Stimulated activated CD4-positive, alpha-beta T cell treated with anti-CD3 and anti-CD28 coated beads, Interleukin-4, amount 100 ng/mL, for 24 hours (primary cell): ENCODE data around the gene GPC2.
"Not testable (repeated sequence)": the region's sequence is repeated elsewhere in the genome, so short reads cannot be mapped to it uniquely, and the experiment has no call there.

Source experiments
- DNase-seq: peaks from one replicate; pipeline ENCODE4 v3.0.0-alpha.2; 2020

The GPC2 gene, protein sequence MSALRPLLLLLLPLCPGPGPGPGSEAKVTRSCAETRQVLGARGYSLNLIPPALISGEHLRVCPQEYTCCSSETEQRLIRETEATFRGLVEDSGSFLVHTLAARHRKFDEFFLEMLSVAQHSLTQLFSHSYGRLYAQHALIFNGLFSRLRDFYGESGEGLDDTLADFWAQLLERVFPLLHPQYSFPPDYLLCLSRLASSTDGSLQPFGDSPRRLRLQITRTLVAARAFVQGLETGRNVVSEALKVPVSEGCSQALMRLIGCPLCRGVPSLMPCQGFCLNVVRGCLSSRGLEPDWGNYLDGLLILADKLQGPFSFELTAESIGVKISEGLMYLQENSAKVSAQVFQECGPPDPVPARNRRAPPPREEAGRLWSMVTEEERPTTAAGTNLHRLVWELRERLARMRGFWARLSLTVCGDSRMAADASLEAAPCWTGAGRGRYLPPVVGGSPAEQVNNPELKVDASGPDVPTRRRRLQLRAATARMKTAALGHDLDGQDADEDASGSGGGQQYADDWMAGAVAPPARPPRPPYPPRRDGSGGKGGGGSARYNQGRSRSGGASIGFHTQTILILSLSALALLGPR

DNA sequence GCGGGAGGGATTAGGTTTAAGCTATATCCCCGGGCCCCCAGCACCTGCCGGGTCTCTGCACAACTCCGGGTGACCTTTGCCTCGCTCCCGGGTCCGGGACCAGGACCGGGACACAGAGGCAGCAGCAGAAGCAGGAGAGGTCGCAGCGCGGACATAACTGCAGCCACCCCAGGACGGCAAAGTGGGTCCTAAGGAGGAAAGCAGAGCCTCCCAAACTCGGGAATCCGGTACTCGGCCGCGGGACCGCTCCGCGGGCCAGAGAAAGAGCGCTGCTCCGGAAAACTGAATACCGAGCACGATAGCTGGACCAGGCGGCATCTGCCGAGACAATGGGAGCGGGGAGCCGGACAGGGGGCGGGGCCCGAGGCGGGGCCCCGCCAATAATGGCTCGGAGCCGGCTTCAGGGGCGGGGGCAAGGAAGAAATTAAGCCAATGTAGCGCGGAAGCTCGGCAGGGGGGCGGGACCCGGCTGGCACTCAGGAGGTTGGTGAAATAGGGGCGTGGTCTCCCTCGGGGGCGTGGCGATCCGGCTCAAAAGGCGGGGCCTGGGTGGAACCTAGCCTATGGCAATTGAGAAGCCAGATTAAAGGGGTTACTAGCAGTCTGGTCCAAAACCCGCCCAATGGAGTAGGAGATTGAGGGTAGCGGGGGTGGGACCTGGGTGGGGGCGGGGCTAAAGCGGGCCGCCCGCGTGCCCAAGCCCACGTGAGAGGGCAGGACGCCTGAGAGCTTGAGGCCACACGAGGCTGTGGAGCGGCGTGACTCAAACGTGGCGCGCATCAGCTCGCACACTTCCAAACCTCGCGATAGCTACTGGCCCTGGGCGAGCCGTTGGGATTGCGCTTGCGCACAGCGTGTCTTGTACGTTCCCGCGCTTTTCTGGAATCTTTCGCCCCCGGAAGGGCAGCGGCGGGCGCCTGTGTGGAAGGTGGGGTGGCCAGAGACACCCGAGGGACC is at the start of gene GPC2, which contains the start of gene STAG3:
Gene GPC2, minus strand, starts transcription at position 337 of the 957 bp plus-strand sequence. Its CDS starts 182 bp downstream, at position 155.
Gene STAG3, plus strand, starts transcription at position 874 of the 957 bp plus-strand sequence. CDS start 2,639 bp downstream, outside the sequence.
- peak; percentile 98 for DNase-seq

DNA sequence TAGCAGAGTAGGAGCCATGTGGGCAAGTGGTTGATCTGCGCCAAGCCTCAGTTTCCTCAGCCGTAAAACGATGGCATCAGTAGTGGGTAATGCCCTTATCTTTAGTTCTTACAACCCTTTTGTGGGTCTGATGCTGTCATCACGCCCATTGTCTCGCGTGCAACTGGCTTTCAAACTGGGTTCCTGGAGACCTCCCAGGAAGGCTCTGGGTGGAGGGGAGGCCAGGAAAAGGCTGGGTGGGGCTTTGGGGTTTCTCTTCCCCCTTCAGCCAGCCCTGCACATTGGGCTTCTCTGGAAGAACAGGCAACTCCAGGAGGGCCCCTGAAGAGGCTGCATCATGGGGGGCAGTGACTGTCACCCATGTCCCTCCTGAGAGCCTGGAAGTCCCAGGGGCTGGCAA is 47.7 kb upstream of the GPC2 start:
- DNase-seq: not testable (repeated sequence)

DNA sequence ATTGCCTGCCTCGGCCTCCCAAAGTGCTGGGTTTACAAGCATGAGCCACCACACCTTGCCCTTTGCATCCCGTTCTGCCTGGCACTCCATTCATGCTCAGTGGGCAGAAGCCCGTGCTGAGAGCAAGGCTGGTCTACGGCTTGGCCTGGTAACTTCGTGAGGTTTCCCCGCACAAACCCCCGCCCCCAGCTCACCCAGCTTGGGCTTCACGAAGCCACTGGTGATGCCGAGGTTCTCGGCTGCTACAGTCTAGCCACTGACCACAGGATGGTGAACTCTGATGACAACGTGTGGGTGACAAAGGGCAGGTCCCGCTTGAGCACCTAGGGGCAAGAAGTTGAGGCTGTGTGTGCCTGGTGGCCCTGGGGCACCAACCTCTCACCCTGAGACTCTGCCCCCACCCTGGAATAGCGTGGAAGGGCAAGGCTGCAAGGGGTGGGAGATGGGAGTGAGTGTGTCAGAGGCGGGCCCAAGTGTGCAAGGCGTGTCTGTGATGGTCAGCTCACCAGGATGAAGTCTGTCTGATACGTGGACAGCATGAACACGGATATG is 46.3 kb upstream of the GPC2 start:
- DNase-seq: not testable (repeated sequence)

DNA sequence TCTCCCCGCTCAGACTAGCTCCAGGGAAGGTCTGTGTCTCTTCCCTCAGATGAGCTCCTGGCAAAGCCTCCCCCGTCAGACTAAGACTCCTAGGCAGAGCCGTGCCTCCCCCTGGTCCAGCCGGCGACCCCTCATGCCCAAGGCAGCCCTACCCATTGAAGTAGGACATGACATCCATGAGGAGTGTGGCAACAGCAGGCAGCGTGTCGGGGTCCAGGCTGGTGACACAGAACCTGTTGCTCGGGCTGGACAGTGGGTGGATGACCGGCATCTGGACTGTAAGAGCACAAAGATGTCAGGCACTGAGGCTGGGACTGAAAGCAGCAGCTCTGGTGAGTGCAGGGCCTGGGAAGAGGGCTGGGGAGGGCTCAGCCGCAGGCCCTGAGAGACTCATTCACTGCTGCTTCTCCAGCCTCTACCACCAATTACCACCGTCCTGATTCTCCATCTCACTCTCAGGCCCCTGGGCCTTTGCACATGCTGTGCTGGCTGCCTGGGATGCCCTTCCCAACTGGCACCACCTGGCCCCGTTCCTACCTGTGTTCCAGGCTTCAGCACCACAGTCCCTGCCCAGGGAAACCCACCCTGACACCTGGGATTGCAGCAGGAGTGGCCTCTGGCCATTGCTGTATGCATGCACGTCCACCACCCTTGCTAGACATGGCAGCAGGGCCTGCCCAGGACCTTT is 45.4 kb upstream of the GPC2 start:
- no peak for DNase-seq

DNA sequence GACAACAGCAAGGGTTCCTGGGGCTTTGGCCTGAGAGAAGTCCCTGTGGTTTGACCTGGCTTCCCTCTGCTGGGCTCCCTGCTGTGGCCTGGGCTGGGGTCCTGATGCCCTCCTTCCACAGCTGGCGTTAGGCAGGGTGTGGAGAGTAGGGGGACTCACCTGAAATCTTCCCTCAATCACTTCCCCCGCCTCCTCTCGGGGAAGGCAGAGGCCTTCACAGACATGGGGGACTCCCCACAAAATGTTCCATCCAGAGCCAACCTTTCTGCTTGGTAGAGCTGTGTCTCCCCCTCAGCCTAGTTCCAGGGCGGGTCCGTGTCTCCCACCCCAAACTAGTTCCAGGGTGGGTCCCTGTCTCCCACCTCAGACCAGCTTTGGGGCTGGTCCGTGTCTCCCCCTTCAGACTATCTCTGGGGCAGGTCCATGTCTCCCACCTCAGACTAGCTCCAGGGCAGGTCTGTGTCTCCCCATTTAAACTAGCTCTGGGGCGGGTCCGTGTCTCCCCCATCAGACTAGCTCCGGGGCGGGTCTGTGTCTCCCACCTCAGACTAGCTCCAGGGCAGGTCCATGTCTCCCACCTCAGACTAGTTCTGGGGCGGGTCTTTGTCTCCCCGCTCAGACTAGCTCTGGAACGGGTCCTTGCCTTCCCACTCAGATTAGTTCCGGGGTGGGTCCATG is 44.7 kb upstream of the GPC2 start:
- peak; percentile 35 for DNase-seq

DNA sequence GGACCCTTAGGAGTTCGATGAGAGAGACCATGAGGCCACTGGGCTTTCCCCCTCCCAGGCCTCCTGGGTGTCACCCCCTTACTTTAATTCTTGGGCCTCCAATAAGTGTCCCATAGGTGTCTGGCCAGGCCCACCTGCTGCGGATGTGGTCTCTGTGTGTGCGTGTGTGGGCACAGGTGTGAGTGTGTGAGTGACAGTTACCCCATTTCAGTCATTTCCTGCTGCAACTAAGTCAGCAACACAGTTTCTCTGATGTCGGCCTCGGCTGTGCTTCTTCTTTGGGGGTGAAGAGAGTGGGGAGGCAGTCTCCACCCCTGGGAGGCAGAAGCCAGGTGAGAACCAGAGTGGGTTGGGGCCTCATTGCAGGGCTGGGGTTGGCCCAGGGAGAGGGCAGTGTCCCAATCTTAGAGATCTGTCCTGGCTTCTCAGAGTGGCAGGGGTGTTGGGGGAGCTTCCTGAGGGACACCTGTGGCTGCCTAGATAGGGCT is 44.1 kb upstream of the GPC2 start:
- DNase-seq: peak; percentile 82

DNA sequence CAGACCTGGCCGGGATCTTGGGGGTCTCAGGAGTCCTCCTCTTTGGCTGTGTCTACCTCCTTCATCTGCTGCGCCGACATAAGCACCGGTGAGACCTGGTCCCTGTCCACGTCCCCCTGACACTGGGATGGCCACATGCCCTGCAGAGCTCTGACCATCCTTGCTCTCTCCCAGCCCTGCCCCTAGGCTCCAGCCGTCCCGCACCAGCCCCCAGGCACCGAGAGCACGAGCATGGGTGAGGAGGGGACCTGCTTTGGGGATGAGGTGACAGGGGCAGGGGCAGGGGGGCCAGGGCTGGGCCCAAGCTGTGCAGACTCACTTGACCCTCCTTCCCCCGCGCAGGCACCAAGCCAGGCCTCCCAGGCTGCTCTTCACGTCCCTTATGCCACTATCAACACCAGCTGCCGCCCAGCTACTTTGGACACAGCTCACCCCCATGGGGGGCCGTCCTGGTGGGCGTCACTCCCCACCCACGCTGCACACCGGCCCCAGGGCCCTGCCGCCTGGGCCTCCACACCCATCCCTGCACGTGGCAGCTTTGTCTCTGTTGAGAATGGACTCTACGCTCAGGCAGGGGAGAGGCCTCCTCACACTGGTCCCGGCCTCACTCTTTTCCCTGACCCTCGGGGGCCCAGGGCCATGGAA is 43.5 kb upstream of the GPC2 start:
- DNase-seq: no peak

DNA sequence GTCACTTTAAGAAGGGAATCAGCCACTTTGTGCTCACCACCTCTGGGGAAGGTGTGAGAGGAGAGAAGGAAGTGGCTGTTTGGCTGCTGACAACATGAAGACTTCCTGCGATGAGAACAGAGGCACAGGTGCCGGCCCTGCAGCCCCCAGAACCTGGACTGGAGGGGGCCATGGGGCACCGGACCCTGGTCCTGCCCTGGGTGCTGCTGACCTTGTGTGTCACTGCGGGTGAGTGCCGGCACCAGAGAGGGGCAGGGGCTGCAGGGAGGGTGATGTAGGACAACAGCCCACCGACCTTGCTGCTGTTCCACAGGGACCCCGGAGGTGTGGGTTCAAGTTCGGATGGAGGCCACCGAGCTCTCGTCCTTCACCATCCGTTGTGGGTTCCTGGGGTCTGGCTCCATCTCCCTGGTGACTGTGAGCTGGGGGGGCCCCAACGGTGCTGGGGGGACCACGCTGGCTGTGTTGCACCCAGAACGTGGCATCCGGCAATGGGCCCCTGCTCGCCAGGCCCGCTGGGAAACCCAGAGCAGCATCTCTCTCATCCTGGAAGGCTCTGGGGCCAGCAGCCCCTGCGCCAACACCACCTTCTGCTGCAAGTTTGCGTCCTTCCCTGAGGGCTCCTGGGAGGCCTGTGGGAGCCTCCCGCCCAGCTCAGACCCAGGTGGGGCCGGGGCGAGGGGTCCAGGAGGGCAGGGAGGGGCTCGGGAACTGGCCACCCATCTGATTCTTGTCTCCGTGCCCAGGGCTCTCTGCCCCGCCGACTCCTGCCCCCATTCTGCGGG is 42.8 kb upstream of the GPC2 start, which contains the start of gene PVRIG:
Gene PVRIG, plus strand, starts transcription at position 149 of the 785 bp plus-strand sequence. Its CDS starts 22 bp downstream, at position 171.
- DNase-seq: peak; percentile 39

DNA sequence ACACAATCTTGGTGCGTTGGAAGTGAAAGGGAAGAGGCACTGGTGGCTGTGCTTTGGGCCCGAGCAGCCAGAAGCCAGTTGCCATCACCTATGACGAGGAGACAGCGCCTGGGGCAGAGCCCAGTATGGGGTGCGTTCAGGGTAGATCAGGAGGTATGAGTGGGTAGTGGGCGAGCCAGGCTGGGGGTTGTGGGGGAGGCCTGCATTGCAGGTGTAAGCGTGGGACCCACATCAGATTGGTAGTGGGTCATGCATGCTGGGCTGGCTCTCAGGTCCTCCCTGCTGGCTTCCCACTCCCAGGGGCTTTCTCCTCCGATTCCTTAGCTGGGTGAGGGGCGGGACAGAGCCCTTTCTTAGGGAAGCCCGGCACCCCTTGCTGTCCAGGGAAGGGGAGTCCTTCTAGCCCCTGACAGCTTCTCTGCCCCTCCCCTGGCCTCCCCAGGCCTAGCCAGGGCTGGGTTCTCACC is 42.1 kb upstream of the GPC2 start:
- peak; percentile 34 for DNase-seq

DNA sequence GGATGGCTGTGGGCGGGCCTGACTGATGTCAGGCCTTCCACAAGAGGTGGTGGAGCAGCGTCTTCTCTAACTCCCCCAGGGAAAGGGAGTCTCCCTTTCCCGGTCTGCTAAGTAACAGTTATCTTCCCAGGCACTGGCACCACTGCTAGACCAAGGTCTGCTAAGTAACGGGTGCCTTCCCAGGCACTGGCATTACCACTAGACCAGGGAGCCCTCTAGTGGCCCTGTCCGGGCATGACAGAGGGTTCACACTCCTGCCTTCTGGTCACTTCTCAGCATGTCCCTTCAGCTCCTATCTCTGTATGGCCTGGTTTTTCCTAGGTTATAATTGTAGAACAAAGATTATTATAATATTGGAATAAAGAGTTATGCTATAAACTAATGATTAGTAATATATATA is 40.8 kb upstream of the GPC2 start:
- peak; percentile 89 for DNase-seq

DNA sequence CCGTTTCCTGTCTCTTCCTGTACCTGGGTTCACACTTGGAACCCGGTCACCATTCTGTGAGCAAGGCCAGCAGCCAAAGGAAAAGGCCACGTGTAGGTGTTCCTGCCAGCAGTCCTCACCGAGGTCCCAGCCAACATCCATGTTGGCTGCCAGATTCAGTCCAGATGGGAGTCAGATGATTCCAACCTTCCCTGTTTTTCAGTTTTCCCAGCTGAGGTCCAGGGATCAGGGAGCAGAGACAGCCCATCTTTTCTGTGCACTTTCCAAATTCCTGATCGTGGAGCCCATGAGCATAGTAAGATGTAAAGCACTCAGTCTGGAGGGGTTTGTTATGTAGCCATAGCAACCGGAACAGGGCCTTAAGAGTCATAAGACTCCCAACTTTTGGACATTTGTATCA is 38.7 kb upstream of the GPC2 start:
- no peak for DNase-seq

DNA sequence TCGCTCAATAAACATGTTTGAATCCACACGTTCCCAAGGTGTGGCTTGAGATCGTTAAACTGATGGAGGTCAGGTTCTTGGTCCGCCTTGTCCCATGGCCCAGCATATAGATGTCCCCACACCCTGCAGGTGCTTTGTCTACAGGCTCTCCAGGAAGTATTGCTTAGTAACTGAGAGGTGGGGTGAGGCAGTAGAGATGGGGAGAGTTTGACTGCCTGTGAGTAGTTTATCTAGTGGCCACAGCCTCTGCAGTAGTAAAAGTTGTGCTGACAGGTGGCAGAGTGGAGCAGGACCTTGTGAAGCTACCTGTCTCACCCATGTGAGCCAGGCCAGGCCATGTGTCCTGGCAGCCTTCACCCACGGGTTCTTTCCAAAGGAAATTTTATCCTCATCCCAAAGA is 37.2 kb upstream of the GPC2 start:
- DNase-seq: not testable (repeated sequence)

DNA sequence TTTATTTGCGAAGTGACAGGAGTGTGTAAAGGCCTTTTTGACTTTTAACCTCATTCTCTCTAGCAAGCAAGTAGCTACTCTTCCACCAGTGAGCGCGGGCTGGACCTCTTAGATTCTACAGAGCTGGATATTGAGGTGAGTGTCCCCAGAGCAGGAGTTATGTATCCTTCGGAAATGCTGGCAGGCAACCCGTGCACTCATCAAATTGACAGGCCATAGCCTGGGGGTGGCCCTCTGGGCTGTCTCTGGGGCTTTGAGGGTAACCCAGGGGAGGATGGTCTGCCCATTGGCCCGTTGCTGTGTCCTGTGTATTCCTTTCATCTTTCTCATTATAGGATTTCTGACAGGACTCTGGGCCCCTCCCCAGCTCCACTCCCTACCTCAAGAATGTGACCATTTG is 36.5 kb upstream of the GPC2 start:
- DNase-seq: no peak

DNA sequence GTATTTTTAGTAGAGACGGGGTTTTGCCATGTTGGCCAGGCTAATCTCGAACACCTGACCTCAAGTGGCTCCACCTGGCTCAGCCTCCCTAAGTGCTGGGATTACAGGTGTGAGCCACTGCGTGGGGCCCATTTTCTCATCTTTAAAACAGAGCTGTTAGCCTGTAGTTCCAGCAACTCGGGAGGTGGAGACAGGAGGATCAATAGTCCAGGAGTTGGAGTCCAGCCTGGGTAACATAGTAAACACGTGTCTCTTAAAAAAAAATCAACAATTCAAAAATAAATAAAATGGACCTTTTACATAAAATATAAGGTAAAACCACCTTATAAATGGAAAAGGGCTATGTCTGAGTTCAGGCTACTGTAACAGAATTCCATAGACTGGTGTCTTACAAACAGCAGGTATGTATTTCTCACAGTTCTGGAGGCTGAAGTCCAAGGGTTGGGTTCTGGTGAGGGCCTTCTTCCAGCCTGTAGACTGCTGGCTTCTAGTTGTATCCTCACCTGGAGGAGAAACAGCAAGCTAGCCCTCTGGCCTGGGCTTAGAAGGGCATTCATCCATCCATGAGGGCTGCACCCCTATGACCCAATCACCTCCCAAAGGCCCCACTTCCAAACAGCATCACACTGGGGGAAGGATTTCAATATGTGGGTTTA is 35.6 kb upstream of the GPC2 start:
- DNase-seq: no peak

DNA sequence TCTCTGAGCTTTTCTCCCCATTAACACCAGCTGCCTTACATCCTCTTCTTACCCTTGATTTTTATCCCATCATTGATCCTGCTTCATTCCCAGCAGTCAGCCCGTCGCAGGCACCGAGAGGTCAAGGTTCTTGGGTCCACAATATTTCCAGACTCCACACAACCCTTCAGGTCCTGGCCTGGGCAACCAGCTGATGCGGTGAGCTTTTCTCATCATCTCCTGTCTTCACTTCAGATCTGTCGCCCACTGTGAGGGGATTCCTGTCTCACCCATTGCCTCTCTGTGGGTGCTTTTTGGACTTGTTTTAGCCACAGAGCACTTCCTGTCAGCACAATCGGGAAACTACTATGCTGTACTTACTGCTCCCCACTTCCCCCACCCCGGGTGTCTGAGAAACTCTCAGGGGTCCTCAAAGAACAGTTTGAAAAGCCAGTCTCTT is 34.2 kb upstream of the GPC2 start:
- DNase-seq: peak; percentile 35

DNA sequence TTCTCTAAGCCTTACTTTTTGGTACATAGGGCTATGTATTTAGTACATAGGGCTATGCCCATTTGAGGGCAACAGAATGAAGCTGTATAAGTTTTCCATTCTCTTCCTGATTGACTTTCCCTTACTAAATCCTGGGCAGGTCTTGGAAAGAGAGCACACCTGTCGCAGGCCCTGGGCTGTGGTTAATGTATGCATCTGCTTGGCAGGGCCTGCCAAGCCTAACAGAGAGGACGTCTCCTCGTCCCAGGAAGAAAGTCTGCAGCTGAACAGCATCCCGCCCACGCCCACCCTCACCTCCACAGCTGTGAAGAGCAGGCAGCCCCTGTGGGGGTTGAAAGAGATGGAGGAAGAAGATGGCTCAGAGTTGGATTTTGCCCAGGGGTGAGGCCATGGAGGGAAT is 33.6 kb upstream of the GPC2 start:
- DNase-seq: no peak

DNA sequence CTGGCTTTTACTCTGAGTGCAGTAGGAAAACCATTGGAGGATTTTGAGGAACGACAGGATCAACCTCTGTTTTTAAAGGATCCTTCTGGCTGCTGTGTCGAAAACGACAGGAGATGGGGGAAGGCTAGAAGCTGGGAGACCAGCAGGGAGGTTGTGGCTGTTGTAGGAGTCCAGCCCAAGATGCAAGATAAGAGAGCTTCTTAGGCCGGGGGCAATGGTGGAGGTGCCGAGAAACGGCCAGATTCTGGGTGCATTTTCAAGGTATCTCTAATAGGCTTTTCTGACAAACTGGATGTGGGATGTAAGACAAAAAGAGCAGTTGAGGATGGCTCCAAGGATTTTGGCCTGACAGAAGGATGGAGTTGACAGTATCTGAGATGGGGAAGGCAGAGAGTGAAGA is 32.3 kb upstream of the GPC2 start:
- DNase-seq: no peak

DNA sequence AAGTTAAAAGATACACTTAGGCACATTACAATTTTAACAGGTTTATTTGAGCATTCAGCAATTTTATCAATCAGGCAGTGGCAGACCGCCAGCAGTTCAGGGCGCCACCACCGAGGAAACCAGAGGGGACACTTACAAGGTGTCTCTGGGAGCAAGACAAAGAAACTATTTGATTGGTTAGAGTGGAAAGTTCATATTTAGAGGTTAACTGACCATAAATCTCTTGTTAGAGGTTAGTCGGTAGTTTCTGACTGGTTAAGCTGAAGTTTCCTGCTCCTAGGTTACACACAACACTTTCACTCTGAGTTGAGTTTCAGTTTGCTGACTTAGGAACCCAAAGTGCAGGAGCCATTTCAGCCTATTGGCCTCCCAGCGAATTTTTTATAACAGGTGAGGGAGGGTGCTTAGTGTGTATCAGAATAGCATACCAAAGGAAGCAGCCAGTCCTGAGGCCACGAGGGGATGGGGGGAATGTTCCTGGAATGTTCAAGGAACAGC is 31.8 kb upstream of the GPC2 start:
- peak; percentile 37 for DNase-seq

DNA sequence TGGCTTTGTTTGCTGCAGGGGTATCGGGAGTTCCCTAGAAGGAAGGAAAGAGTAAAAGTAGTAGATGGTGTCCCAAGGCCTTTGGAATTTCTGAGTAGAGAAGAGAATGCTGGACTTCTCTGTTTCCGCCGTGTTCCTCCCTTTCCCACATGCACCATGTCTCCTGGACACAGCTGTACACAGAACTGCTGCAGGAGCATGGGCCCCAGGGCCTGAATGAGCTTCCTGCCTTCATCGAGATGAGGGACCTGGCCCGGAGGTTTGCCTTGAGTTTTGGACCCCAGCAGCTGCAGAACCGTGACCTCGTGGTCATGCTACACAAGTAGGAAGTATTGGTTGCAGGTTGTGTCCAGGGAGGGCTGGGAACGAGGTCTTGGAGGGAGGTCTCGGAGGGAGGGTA is 27.3 kb upstream of the GPC2 start:
- no peak for DNase-seq
